Upper lobe of right lung (tissue), 1 donor: ENCODE data around the gene PKP1. TPM values are rescaled to one million over a fixed set of nuclear protein-coding genes. Genes with fewer than 3 reads are reported as not detected.

Experiments
- ATAC-seq: fragments of 200-7000 bp; cut with Tn5 transposase; one replicate; pipeline ENCODE4 v1.9.1; 2020; ENCODE audit warnings: mild to moderate bottlenecking, moderate library complexity
- DNase-seq: peaks from one replicate; pipeline ENCODE4 v3.0.0-alpha.2; 2020
- H3K27ac ChIP-seq: fragments of 200-600 bp; one replicate; pipeline ENCODE4 v1.8.0; 2022
- H3K27me3 ChIP-seq: fragments of 200-600 bp; one replicate; pipeline ENCODE4 v1.8.0; 2022; ENCODE audit warnings: mild to moderate bottlenecking
- H3K36me3 ChIP-seq: fragments of 200-600 bp; one replicate; pipeline ENCODE4 v1.8.0; 2022
- H3K4me1 ChIP-seq: fragments of 200-600 bp; one replicate; pipeline ENCODE4 v1.8.0; 2022
- H3K4me3 ChIP-seq: fragments of 200-600 bp; one replicate; pipeline ENCODE4 v1.8.0; 2022; ENCODE audit warnings: mild to moderate bottlenecking
- H3K9me3 ChIP-seq: fragments of 200-600 bp; one replicate; pipeline ENCODE4 v1.8.0; 2022
- intact Hi-C: fragments of 100-400 bp; cut with DNase I; formaldehyde crosslinking; loops from one replicate; pipeline ENCODE4 v1.11.0; 2022
- total RNA-seq: library from RNA; stranded (reverse); fragmentation: NEBNext Ultra II Directional; extraction: Animal tissue kit (Norgen Biotek cat#: 25700); gene quantifications from one replicate; pipeline ENCODE4 v1.2.1, GENCODE V29; 2021
- TF ChIP-seq, protein P1 (sequence below): fragments of 200-600 bp; IDR thresholded peaks from one replicate; pipeline ENCODE4 v1.8.0; 2022; ENCODE audit warnings: antibody characterized with exemption
- donor health status: DM: no; HTN: yes; CAD: no; lungs with severe emphysema.

The PKP1 gene
- total RNA-seq, 1 donor from 2014 or later: 0.69 TPM

- Histone ChIP-seq H3K27ac (no peak overlapping the region), H3K9me3 (no peaks in the 10 kb centered on the region), H3K27me3 (no peaks in the 10 kb centered on the region), H3K4me1 (peaks cover 7% of the 10 kb centered on the region), H3K36me3 (no peaks in the 10 kb centered on the region), H3K4me3 (no peak overlapping the region)
- TF ChIP-seq, protein P1, sequence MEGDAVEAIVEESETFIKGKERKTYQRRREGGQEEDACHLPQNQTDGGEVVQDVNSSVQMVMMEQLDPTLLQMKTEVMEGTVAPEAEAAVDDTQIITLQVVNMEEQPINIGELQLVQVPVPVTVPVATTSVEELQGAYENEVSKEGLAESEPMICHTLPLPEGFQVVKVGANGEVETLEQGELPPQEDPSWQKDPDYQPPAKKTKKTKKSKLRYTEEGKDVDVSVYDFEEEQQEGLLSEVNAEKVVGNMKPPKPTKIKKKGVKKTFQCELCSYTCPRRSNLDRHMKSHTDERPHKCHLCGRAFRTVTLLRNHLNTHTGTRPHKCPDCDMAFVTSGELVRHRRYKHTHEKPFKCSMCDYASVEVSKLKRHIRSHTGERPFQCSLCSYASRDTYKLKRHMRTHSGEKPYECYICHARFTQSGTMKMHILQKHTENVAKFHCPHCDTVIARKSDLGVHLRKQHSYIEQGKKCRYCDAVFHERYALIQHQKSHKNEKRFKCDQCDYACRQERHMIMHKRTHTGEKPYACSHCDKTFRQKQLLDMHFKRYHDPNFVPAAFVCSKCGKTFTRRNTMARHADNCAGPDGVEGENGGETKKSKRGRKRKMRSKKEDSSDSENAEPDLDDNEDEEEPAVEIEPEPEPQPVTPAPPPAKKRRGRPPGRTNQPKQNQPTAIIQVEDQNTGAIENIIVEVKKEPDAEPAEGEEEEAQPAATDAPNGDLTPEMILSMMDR: no peak
- ATAC-seq: no peak
- no peak for DNase-seq
- intact Hi-C loops: no loop called here
Observed at GRCh38 chr1:201324821-201325677, 41.7 kb downstream of the PKP1 start.

GRCh38 chr1:201325678-201326060, 42.4 kb downstream of the PKP1 start:
- Histone ChIP-seq H3K9me3 (no peaks in the 10 kb centered on the region), H3K36me3 (no peaks in the 10 kb centered on the region), H3K4me3 (no peak overlapping the region), H3K27me3 (no peaks in the 10 kb centered on the region), H3K27ac (no peak overlapping the region), H3K4me1 (peaks cover 9% of the 10 kb centered on the region)
- DNase-seq (no peak), ATAC-seq (no peak)
- intact Hi-C loops: no loop called here
- TF ChIP-seq, protein P1: no peak

DNA sequence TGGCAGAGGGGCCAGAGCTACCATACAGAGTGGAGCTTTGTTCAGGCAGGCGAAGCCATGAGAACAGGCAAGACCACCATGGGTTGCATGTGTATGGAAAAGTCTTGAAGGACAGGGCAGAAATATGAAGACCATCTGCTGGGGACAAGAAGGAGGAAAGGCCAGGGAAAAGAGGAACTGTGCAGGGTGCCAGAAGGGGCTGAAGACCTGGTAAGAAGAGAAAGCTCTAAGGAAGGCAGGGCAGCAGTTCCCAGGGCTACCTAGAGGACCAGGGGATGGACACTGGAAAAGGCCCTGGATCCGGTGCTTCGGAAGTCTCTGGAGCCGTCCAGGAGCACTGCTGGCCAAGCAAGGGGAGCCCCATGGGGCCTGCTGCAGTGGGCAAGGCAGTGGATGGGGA, 43.4 kb downstream of the PKP1 start:
- TF ChIP-seq, protein P1: no peak
- H3K27ac ChIP-seq: no peak overlapping the region
- peaks cover 9% of the 10 kb centered on the region for H3K4me1 ChIP-seq
- H3K36me3 ChIP-seq: no peaks in the 10 kb centered on the region
- DNase-seq: peak; percentile 25
- no peaks in the 10 kb centered on the region for H3K9me3 ChIP-seq
- intact Hi-C loops: no loop called here
- ATAC-seq: no peak
- H3K27me3 ChIP-seq: no peaks in the 10 kb centered on the region
- H3K4me3 ChIP-seq: no peak overlapping the region

- TF ChIP-seq, protein P1: no peak
- no peak for ATAC-seq
- intact Hi-C loops: no loop called here
- Histone ChIP-seq H3K36me3 (no peaks in the 10 kb centered on the region), H3K4me3 (no peak overlapping the region), H3K4me1 (peaks cover 9% of the 10 kb centered on the region), H3K27me3 (no peaks in the 10 kb centered on the region), H3K9me3 (no peaks in the 10 kb centered on the region), H3K27ac (no peak overlapping the region)
- DNase-seq: peak; percentile 43
Observed at GRCh38 chr1:201327687-201328240, 44.5 kb downstream of the PKP1 start.

DNA sequence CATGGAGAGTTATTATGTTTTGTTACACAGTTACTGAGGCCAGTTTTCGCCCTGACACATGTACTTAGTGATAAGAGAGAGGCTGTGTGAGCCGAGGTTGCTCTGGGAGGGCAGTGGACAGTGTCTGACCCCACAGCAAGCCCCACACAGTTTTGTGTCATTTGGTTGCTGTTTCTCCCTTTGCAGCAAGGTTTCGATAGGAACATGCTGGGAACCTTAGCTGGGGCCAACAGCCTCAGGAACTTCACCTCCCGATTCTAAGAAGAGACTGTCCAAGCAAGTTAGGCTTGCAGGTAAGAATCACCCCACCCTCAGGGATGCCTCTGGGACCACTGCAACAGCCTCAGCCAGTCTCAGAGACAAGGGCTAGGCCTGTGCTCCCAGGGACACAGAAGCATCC, 45.3 kb downstream of the PKP1 start:
- peak; percentile 13 for DNase-seq
- H3K36me3 ChIP-seq: no peaks in the 10 kb centered on the region
- no peak overlapping the region for H3K4me3 ChIP-seq
- TF ChIP-seq, protein P1: no peak
- no peak for ATAC-seq
- no peaks in the 10 kb centered on the region for H3K9me3 ChIP-seq
- no peaks in the 10 kb centered on the region for H3K27me3 ChIP-seq
- peaks cover 9% of the 10 kb centered on the region for H3K4me1 ChIP-seq
- intact Hi-C loops: no loop called here
- no peak overlapping the region for H3K27ac ChIP-seq
